DOHH2 (cell line): ENCODE measurements around the gene IRAK2.

Source experiments
- EZH2phosphoT487 ChIP-seq: fragments of 200-600 bp; sonication (generic); IDR thresholded peaks from 2 replicates; pipeline ENCODE4 v1.6.1; 2017; ENCODE audit warnings: borderline replicate concordance, mild to moderate bottlenecking, antibody characterized with exemption, low read length, moderate library complexity, mixed read lengths
- TF ChIP-seq, protein P1 (sequence below): fragments of 200-600 bp; sonication (generic); IDR thresholded peaks from one replicate; pipeline ENCODE4 v1.5.1; 2014; ENCODE audit warnings: antibody characterized with exemption, mild to moderate bottlenecking, low read depth, low read length; ENCODE audit not compliant: poor library complexity, severe bottlenecking

DNA sequence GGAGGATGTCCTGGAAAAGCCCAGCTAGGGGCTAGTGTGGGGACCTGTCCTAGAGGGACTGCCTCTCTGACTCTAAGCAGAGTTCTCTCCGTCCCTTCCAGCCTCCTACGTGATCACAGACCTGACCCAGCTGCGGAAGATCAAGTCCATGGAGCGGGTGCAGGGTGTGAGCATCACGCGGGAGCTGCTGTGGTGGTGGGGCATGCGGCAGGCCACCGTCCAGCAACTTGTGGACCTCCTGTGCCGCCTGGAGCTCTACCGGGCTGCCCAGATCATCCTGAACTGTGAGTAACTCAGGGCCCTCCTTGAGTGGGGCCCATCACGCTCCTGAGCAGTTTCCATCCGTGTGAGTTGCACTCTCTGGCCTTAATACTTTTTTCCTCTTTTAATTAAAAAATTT is 13.0 kb downstream of the IRAK2 start:
- TF ChIP-seq, protein P1, sequence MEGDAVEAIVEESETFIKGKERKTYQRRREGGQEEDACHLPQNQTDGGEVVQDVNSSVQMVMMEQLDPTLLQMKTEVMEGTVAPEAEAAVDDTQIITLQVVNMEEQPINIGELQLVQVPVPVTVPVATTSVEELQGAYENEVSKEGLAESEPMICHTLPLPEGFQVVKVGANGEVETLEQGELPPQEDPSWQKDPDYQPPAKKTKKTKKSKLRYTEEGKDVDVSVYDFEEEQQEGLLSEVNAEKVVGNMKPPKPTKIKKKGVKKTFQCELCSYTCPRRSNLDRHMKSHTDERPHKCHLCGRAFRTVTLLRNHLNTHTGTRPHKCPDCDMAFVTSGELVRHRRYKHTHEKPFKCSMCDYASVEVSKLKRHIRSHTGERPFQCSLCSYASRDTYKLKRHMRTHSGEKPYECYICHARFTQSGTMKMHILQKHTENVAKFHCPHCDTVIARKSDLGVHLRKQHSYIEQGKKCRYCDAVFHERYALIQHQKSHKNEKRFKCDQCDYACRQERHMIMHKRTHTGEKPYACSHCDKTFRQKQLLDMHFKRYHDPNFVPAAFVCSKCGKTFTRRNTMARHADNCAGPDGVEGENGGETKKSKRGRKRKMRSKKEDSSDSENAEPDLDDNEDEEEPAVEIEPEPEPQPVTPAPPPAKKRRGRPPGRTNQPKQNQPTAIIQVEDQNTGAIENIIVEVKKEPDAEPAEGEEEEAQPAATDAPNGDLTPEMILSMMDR, result no peak
- no peak for TF ChIP-seq EZH2phosphoT487
